Amniotic epithelial cell (primary cell): ENCODE measurements around the gene ANKRD22.

Experiments used
- DNase-seq: peaks from one replicate; pipeline ENCODE4 v3.0.0-alpha.2; 2010; ENCODE audit warnings: low read depth

ANKRD22 gene

GRCh38 chr10:88794731-88795130 lies 56.9 kb downstream of the ANKRD22 start:
- no peak for DNase-seq

GRCh38 chr10:88793712-88794299 lies 57.8 kb downstream of the ANKRD22 start:
- peak; percentile 37 for DNase-seq

- peak; percentile 76 for DNase-seq
Measured at GRCh38 chr10:88792661-88793060, 59.0 kb downstream of the ANKRD22 start.

- DNase-seq: peak; percentile 11
Measured at GRCh38 chr10:88791924-88792323, 59.7 kb downstream of the ANKRD22 start.

GRCh38 chr10:88788924-88789323 lies 62.7 kb downstream of the ANKRD22 start:
- no peak for DNase-seq

GRCh38 chr10:88787463-88787862 lies 64.2 kb downstream of the ANKRD22 start:
- no peak for DNase-seq

- no peak for DNase-seq
Measured at GRCh38 chr10:88786032-88786770, 65.4 kb downstream of the ANKRD22 start.

- peak; percentile 49 for DNase-seq
Measured at GRCh38 chr10:88783724-88784123, 67.9 kb downstream of the ANKRD22 start.

GRCh38 chr10:88782222-88782621 lies 69.4 kb downstream of the ANKRD22 start:
- no peak for DNase-seq

- DNase-seq: peak; percentile 9
Measured at GRCh38 chr10:88781206-88781605, 70.4 kb downstream of the ANKRD22 start.
